Transverse colon (tissue), 3 donors: ENCODE measurements around the gene GMDS.

Experiments used
- EP300 ChIP-seq: sonication (generic); formaldehyde crosslinking; IDR thresholded peaks from one replicate; pipeline ENCODE4 v1.6.1; 2017; ENCODE audit warnings: antibody characterized with exemption, low read depth
- POLR2A ChIP-seq: fragments of 450-650 bp; IDR thresholded peaks from one replicate; pipeline ENCODE4 v1.6.1; 2016; ENCODE audit warnings: antibody characterized with exemption, mild to moderate bottlenecking, moderate library complexity
- TF ChIP-seq, protein P1 (sequence below), 5 experiments: fragments of 200-600 bp in 3 of 5; fragments of 450-650 bp in 2 of 5; sonication (generic) in 3 of 5; IDR thresholded peaks; 1 replicate in 2 of 5; 2 replicates in 3 of 5; pipeline ENCODE4 v1.5.1; 2016 to 2017; ENCODE audit warnings: antibody characterized with exemption in 5 of 5, inconsistent platforms in 3 of 5, mild to moderate bottlenecking in 2 of 5, moderate library complexity in 1 of 5

GRCh38 chr6:1815827-1816452 lies 429.5 kb downstream of the GMDS start:
- TF ChIP-seq, protein P1, sequence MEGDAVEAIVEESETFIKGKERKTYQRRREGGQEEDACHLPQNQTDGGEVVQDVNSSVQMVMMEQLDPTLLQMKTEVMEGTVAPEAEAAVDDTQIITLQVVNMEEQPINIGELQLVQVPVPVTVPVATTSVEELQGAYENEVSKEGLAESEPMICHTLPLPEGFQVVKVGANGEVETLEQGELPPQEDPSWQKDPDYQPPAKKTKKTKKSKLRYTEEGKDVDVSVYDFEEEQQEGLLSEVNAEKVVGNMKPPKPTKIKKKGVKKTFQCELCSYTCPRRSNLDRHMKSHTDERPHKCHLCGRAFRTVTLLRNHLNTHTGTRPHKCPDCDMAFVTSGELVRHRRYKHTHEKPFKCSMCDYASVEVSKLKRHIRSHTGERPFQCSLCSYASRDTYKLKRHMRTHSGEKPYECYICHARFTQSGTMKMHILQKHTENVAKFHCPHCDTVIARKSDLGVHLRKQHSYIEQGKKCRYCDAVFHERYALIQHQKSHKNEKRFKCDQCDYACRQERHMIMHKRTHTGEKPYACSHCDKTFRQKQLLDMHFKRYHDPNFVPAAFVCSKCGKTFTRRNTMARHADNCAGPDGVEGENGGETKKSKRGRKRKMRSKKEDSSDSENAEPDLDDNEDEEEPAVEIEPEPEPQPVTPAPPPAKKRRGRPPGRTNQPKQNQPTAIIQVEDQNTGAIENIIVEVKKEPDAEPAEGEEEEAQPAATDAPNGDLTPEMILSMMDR (IDR thresholded peaks at IDR 0.05), result no peak
- TF ChIP-seq EP300 (no peak), POLR2A (no peak)
